ENCODE results near the gene PHACTR3.

The PHACTR3 gene

DNA sequence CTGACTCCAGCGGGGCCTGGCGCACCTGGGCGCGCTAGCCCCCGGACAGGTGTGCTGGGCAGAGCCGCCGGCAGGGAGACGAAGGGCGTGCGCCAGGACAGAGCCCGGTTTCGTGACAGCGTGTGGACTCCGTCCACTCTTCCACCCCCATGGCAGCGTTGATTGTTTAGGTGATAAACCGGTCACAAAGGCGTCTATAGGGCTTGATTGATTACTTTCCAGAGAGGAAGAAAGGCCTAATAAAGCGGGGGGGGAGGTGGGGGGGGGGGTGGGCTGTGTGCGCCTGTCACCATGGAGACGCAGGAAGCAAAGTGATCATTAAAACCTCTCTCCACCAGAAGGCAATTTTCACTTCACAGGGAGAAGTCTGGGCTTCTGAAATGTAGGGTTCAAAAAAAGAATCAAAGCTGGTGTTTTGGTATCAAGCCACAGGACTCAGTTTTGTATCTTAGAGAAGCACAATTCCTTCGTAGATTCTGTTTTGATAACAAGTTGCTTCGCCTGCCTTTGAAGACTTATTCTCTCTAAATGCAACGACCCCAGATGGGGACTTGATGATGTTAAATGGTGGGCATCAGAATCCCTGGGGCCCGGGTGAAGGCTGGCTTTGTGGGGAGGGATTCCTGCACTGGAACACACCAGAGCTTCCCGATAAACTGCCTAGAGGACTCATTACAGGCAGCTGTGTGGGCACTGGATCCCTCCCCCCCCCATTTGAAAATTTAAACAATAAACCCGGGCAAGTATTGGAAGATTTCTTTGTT lies 1.4 kb downstream of the PHACTR3 start:
- H3K4me3 ChIP-seq (ENCODE audit: low read length in 2 of 2), result no peak overlapping the region
- no peaks in the 10 kb centered on the region for H3K36me3 ChIP-seq (ENCODE audit: control insufficient read depth in 2 of 2, insufficient read depth in 2 of 2, low read length in 2 of 2)
- H3K9ac ChIP-seq (ENCODE audit: low read depth in 1 of 2, low read length in 2 of 2), result no peak overlapping the region
- no peaks in the 10 kb centered on the region for H3K4me1 ChIP-seq (ENCODE audit: control insufficient read depth in 2 of 2, insufficient read depth in 2 of 2, low read length in 2 of 2)
- no peak overlapping the region for H3K27ac ChIP-seq (ENCODE audit: low read depth in 2 of 2, low read length in 2 of 2)
- H3K27me3 ChIP-seq (ENCODE audit: control insufficient read depth in 2 of 2, insufficient read depth in 2 of 2, low read length in 2 of 2), result peaks cover 17 to 18% of the 10 kb centered on the region in 2 donors
- no peaks in the 10 kb centered on the region for H3K9me3 ChIP-seq (ENCODE audit: control insufficient read depth in 2 of 2, low read length in 2 of 2)

DNA sequence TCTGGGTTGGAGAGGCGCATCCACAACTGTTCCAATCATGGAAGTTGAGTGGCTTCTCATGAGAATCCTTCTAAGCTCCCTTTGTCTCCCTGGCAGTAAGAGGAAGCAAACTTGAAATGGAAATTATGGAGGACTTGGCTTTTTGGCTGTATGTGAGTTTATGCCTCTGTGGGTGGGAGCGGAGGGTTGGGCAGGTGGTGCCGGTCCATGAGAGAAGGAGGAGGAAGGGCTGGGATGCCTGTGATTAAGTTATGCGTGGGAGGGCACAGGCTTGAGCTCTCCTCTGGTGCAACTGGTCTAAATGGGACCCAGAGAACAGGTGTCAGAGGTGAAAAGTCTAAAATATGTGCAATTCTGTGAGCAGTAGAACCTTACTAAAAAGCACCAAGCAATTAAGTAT lies 2.2 kb downstream of the PHACTR3 start:
- Histone ChIP-seq H3K27ac (ENCODE audit: low read depth in 2 of 2, low read length in 2 of 2) (no peak overlapping the region), H3K27me3 (ENCODE audit: control insufficient read depth in 2 of 2, insufficient read depth in 2 of 2, low read length in 2 of 2) (peaks cover 17 to 18% of the 10 kb centered on the region in 2 donors), H3K9me3 (ENCODE audit: control insufficient read depth in 2 of 2, low read length in 2 of 2) (no peaks in the 10 kb centered on the region), H3K9ac (ENCODE audit: low read depth in 1 of 2, low read length in 2 of 2) (no peak overlapping the region), H3K4me3 (ENCODE audit: low read length in 2 of 2) (no peak overlapping the region), H3K4me1 (ENCODE audit: control insufficient read depth in 2 of 2, insufficient read depth in 2 of 2, low read length in 2 of 2) (no peaks in the 10 kb centered on the region), H3K36me3 (ENCODE audit: control insufficient read depth in 2 of 2, insufficient read depth in 2 of 2, low read length in 2 of 2) (no peaks in the 10 kb centered on the region)

DNA sequence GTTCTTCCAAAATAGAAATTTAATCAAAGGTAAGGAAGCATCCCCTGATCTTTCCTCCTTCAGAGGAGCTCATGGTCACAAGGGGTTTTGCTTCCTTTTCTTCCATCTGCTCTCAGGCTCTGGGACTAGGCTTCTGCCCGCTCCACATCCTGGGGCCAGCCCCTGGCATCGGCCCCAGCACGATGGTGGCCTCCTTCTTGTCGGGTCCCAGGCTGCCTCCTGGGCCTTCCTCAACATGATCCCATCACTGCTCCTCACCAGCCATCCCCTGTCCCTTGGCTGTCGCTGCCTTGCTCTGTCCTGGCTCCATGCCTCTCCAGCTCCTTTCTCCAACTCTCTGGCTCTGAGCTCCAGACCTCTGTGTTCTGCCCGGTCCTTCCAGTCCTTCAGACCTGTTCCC lies 4.1 kb downstream of the PHACTR3 start:
- H3K9me3 ChIP-seq (ENCODE audit: control insufficient read depth in 2 of 2, low read length in 2 of 2), result no peaks in the 10 kb centered on the region
- H3K4me3 ChIP-seq (ENCODE audit: low read length in 2 of 2), result no peak overlapping the region
- H3K27me3 ChIP-seq (ENCODE audit: control insufficient read depth in 2 of 2, insufficient read depth in 2 of 2, low read length in 2 of 2), result peaks cover 10 to 11% of the 10 kb centered on the region in 2 donors
- no peak overlapping the region for H3K27ac ChIP-seq (ENCODE audit: low read depth in 2 of 2, low read length in 2 of 2)
- H3K9ac ChIP-seq (ENCODE audit: low read depth in 1 of 2, low read length in 2 of 2), result no peak overlapping the region
- H3K4me1 ChIP-seq (ENCODE audit: control insufficient read depth in 2 of 2, insufficient read depth in 2 of 2, low read length in 2 of 2), result no peaks in the 10 kb centered on the region
- no peaks in the 10 kb centered on the region for H3K36me3 ChIP-seq (ENCODE audit: control insufficient read depth in 2 of 2, insufficient read depth in 2 of 2, low read length in 2 of 2)

DNA sequence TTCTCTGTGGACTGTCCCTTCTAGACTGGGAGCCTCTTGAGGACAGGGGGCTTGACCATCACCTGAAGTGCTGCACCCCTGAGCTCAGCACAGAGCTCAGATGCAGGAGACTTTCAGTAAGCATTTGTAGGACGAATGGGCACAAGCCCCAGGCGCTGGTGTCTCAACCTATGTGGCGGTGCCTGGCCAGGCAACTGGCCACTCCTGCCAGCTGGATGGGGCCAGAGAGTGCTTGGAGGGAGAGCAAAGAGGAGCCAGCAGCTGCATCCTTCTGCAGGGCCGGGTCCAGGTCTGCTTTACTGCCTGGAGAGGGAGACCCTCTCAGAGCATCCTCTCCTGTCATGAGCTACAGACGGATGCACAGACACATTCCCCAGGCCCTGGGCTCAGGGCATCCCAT lies 4.5 kb downstream of the PHACTR3 start:
- Histone ChIP-seq H3K27ac (ENCODE audit: low read depth in 2 of 2, low read length in 2 of 2) (no peak overlapping the region), H3K9ac (ENCODE audit: low read depth in 1 of 2, low read length in 2 of 2) (no peak overlapping the region), H3K4me1 (ENCODE audit: control insufficient read depth in 2 of 2, insufficient read depth in 2 of 2, low read length in 2 of 2) (no peaks in the 10 kb centered on the region), H3K36me3 (ENCODE audit: control insufficient read depth in 2 of 2, insufficient read depth in 2 of 2, low read length in 2 of 2) (no peaks in the 10 kb centered on the region), H3K27me3 (ENCODE audit: control insufficient read depth in 2 of 2, insufficient read depth in 2 of 2, low read length in 2 of 2) (peaks cover 6 to 11% of the 10 kb centered on the region in 2 donors), H3K4me3 (ENCODE audit: low read length in 2 of 2) (no peak overlapping the region), H3K9me3 (ENCODE audit: control insufficient read depth in 2 of 2, low read length in 2 of 2) (no peaks in the 10 kb centered on the region)

DNA sequence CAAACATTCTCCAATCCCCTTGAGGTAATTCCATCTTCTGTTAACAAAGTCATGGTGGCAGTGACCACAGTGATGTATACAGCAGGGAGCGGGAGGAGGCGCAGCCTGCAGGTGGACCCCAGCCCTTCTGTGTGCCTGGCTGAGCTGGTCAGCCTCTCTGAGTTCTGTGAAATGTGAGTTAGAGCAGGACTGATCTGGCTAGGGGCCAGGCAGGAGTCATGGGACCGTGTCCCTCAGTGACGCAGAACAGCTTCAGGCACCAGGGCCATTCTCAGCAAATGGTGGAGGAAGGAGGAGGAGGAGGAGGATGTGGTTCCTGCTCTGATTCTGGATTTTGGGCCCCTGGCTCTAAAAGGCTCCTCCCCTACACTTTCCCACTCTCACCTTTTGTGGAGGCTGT lies 6.9 kb downstream of the PHACTR3 start:
- no peak overlapping the region for H3K27ac ChIP-seq (ENCODE audit: low read depth in 2 of 2, low read length in 2 of 2)

DNA sequence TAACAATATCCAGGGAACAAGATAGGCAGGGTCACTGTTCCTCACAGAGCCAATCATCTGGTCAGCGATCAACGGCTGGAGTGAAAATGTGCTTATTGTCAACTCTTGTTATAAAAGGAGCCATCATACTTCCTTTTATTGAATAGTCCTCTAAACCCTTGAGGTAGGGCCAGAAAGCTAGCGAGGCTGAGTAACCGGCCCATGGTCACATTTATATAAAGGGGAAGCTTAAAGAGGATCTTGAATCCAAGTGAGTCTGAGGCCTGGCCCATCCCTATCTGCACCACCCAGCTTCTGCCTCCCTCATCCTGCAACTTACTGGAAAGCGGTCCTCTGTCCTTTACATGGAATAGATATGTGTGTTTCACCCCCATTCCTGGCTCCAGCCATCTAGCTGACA lies 9.5 kb downstream of the PHACTR3 start:
- H3K4me3 ChIP-seq (ENCODE audit: low read length in 2 of 2), result no peak overlapping the region
- peaks cover 0 to 3% of the 10 kb centered on the region in 2 donors for H3K27me3 ChIP-seq (ENCODE audit: control insufficient read depth in 2 of 2, insufficient read depth in 2 of 2, low read length in 2 of 2)
- H3K9ac ChIP-seq (ENCODE audit: low read depth in 1 of 2, low read length in 2 of 2), result no peak overlapping the region
- no peaks in the 10 kb centered on the region for H3K4me1 ChIP-seq (ENCODE audit: control insufficient read depth in 2 of 2, insufficient read depth in 2 of 2, low read length in 2 of 2)
- H3K27ac ChIP-seq (ENCODE audit: low read depth in 2 of 2, low read length in 2 of 2), result no peak overlapping the region
- no peaks in the 10 kb centered on the region for H3K9me3 ChIP-seq (ENCODE audit: control insufficient read depth in 2 of 2, low read length in 2 of 2)
- H3K36me3 ChIP-seq (ENCODE audit: control insufficient read depth in 2 of 2, insufficient read depth in 2 of 2, low read length in 2 of 2), result no peaks in the 10 kb centered on the region

More for the DNA sequence above, 6.9 kb downstream of the PHACTR3 start:
- H3K4me3 ChIP-seq (ENCODE audit: low read length in 2 of 2), result no peak overlapping the region
- H3K36me3 ChIP-seq (ENCODE audit: control insufficient read depth in 2 of 2, insufficient read depth in 2 of 2, low read length in 2 of 2), result no peaks in the 10 kb centered on the region
- no peak overlapping the region for H3K9ac ChIP-seq (ENCODE audit: low read depth in 1 of 2, low read length in 2 of 2)
- H3K9me3 ChIP-seq (ENCODE audit: control insufficient read depth in 2 of 2, low read length in 2 of 2), result no peaks in the 10 kb centered on the region
- H3K4me1 ChIP-seq (ENCODE audit: control insufficient read depth in 2 of 2, insufficient read depth in 2 of 2, low read length in 2 of 2), result no peaks in the 10 kb centered on the region
- H3K27me3 ChIP-seq (ENCODE audit: control insufficient read depth in 2 of 2, insufficient read depth in 2 of 2, low read length in 2 of 2), result peaks cover 6 to 9% of the 10 kb centered on the region in 2 donors

DNA sequence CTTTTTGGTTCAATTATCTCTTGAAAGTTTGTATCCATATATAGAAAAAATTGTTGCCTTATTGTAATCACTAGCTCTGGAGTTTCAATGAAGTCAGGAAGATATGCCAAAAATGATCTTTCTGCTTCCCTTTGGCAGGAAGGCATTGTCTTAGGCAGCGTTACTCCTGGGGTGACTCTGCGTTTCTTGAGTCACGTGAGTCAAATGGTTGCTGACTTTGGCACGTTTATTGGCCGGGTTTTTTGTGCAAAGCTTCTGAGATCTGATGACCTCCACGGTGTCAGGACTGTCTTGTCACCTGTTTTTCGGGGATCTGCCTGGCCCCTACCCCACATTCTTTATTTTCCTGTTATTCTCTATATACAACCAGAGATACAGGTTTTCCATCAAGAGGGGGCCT lies 10.4 kb downstream of the PHACTR3 start:
- Histone ChIP-seq H3K4me1 (ENCODE audit: control insufficient read depth in 2 of 2, insufficient read depth in 2 of 2, low read length in 2 of 2) (no peaks in the 10 kb centered on the region), H3K27me3 (ENCODE audit: control insufficient read depth in 2 of 2, insufficient read depth in 2 of 2, low read length in 2 of 2) (peaks cover 0 to 3% of the 10 kb centered on the region in 2 donors), H3K9ac (ENCODE audit: low read depth in 1 of 2, low read length in 2 of 2) (no peak overlapping the region)

DNA sequence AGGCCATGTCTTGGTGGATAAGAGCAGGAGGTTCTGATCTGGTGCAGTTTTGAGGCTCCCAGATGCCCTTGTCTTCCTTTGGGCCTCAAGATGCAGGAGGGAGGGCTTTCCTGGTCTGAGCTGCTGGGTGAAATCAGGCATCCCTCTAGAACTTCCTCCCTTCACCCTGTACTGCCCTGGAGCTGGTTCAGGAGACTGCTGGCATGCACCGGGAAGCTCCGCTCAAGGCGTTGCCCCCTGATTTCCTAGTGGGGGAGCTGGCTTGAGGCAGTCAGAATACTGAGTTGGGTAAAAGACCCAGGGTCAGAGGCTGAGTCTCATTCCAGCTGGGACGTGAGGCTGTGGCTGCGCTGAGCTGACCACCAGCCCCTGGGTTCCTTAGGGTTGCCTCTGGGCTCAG lies 12.0 kb downstream of the PHACTR3 start:
- Histone ChIP-seq H3K4me3 (ENCODE audit: low read length in 2 of 2) (no peak overlapping the region), H3K27ac (ENCODE audit: low read depth in 2 of 2, low read length in 2 of 2) (no peak overlapping the region), H3K27me3 (ENCODE audit: control insufficient read depth in 2 of 2, insufficient read depth in 2 of 2, low read length in 2 of 2) (peaks cover 0 to 3% of the 10 kb centered on the region in 2 donors), H3K36me3 (ENCODE audit: control insufficient read depth in 2 of 2, insufficient read depth in 2 of 2, low read length in 2 of 2) (no peaks in the 10 kb centered on the region), H3K4me1 (ENCODE audit: control insufficient read depth in 2 of 2, insufficient read depth in 2 of 2, low read length in 2 of 2) (no peaks in the 10 kb centered on the region), H3K9me3 (ENCODE audit: control insufficient read depth in 2 of 2, low read length in 2 of 2) (no peaks in the 10 kb centered on the region), H3K9ac (ENCODE audit: low read depth in 1 of 2, low read length in 2 of 2) (no peak overlapping the region)

More for the DNA sequence above, 10.4 kb downstream of the PHACTR3 start:
- H3K4me3 ChIP-seq (ENCODE audit: low read length in 2 of 2), result no peak overlapping the region
- H3K9me3 ChIP-seq (ENCODE audit: control insufficient read depth in 2 of 2, low read length in 2 of 2), result no peaks in the 10 kb centered on the region
- no peaks in the 10 kb centered on the region for H3K36me3 ChIP-seq (ENCODE audit: control insufficient read depth in 2 of 2, insufficient read depth in 2 of 2, low read length in 2 of 2)
- H3K27ac ChIP-seq (ENCODE audit: low read depth in 2 of 2, low read length in 2 of 2), result no peak overlapping the region

DNA sequence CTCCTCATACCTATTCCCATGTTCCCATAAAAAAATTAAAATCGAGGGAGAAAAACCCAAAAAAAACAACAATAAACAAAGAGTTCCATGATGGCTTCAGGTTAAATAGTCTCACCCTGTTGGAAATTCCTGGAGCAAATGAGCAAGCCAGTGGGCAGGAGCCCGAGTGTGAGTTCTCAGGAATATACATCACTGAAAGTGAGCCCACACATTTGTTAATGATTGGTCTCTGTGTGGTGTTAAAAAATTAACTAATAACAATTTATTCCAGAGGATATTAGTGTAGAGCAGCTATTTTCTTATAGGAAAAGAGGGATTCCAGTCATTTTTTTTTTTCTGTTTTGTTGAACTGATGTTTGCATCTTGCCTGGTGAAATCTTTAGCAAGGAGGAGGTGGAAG lies 12.9 kb downstream of the PHACTR3 start:
- H3K9me3 ChIP-seq (ENCODE audit: control insufficient read depth in 2 of 2, low read length in 2 of 2), result no peaks in the 10 kb centered on the region
- H3K27ac ChIP-seq (ENCODE audit: low read depth in 2 of 2, low read length in 2 of 2), result no peak overlapping the region
- H3K36me3 ChIP-seq (ENCODE audit: control insufficient read depth in 2 of 2, insufficient read depth in 2 of 2, low read length in 2 of 2), result no peaks in the 10 kb centered on the region
- no peak overlapping the region for H3K4me3 ChIP-seq (ENCODE audit: low read length in 2 of 2)
- H3K27me3 ChIP-seq (ENCODE audit: control insufficient read depth in 2 of 2, insufficient read depth in 2 of 2, low read length in 2 of 2), result peaks cover 0 to 3% of the 10 kb centered on the region in 2 donors
- H3K9ac ChIP-seq (ENCODE audit: low read depth in 1 of 2, low read length in 2 of 2), result no peak overlapping the region
- no peaks in the 10 kb centered on the region for H3K4me1 ChIP-seq (ENCODE audit: control insufficient read depth in 2 of 2, insufficient read depth in 2 of 2, low read length in 2 of 2)

DNA sequence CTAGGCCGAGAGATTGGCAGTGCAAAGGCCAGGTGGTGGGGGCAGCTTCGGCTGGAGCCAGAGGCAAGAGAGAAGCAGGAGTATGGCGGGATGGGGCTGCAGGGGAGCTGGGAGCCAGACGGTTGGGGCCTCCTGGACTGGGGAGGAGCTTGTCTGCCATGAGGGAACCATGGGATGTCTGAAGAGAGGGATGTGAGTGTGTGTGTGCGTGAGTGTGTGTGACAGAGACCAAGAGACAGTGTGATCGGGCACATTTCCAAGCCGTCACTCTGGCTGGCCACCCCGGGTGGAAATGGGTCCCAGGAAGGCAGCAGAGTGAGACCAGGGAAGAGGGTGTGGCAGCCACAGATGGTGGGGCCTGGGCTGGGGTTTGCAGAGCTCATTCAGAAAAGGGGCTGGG lies 13.8 kb downstream of the PHACTR3 start:
- Histone ChIP-seq H3K27ac (ENCODE audit: low read depth in 2 of 2, low read length in 2 of 2) (no peak overlapping the region), H3K36me3 (ENCODE audit: control insufficient read depth in 2 of 2, insufficient read depth in 2 of 2, low read length in 2 of 2) (no peaks in the 10 kb centered on the region), H3K9me3 (ENCODE audit: control insufficient read depth in 2 of 2, low read length in 2 of 2) (no peaks in the 10 kb centered on the region), H3K4me3 (ENCODE audit: low read length in 2 of 2) (no peak overlapping the region), H3K4me1 (ENCODE audit: control insufficient read depth in 2 of 2, insufficient read depth in 2 of 2, low read length in 2 of 2) (no peaks in the 10 kb centered on the region), H3K9ac (ENCODE audit: low read depth in 1 of 2, low read length in 2 of 2) (no peak overlapping the region), H3K27me3 (ENCODE audit: control insufficient read depth in 2 of 2, insufficient read depth in 2 of 2, low read length in 2 of 2) (peaks cover 0 to 3% of the 10 kb centered on the region in 2 donors)
